Inferior parietal cortex (tissue), 1 donor: ENCODE measurements around the gene TTC7B.
A peak's percentile ranks its signal among the peaks of the same experiment; 100 is the strongest.

Experiments used
- DNase-seq: peaks from one replicate; pipeline ENCODE4 v3.0.0-alpha.2; 2016; ENCODE audit errors: extremely low spot score

The TTC7B gene

GRCh38 chr14:90703841-90704737 lies 112.1 kb downstream of the TTC7B start:
- no peak for DNase-seq

GRCh38 chr14:90700933-90701776 lies 115.1 kb downstream of the TTC7B start:
- no peak for DNase-seq

GRCh38 chr14:90699016-90699415 lies 117.2 kb downstream of the TTC7B start:
- DNase-seq: no peak

GRCh38 chr14:90698379-90698869 lies 117.8 kb downstream of the TTC7B start:
- DNase-seq: peak; percentile 81

- DNase-seq: peak; percentile 96
Measured at GRCh38 chr14:90697577-90698206, 118.5 kb downstream of the TTC7B start.

GRCh38 chr14:90697132-90697531 lies 119.1 kb downstream of the TTC7B start:
- DNase-seq: peak; percentile 60

- DNase-seq: peak; percentile 61
Measured at GRCh38 chr14:90696720-90697119, 119.5 kb downstream of the TTC7B start.

GRCh38 chr14:90695997-90696660 lies 120.1 kb downstream of the TTC7B start:
- no peak for DNase-seq

GRCh38 chr14:90693413-90693812 lies 122.8 kb downstream of the TTC7B start:
- no peak for DNase-seq

GRCh38 chr14:90692826-90693225 lies 123.4 kb downstream of the TTC7B start:
- no peak for DNase-seq

GRCh38 chr14:90692061-90692460 lies 124.2 kb downstream of the TTC7B start:
- DNase-seq: no peak

GRCh38 chr14:90691627-90692026 lies 124.6 kb downstream of the TTC7B start:
- no peak for DNase-seq

GRCh38 chr14:90687680-90688079 lies 128.6 kb downstream of the TTC7B start:
- DNase-seq: no peak

GRCh38 chr14:90682615-90683014 lies 133.6 kb downstream of the TTC7B start:
- no peak for DNase-seq

- DNase-seq: no peak
Measured at GRCh38 chr14:90681929-90682328, 134.3 kb downstream of the TTC7B start.

GRCh38 chr14:90678846-90679362 lies 137.3 kb downstream of the TTC7B start:
- DNase-seq: no peak

- no peak for DNase-seq
Measured at GRCh38 chr14:90678420-90678819, 137.8 kb downstream of the TTC7B start.

GRCh38 chr14:90677484-90678050 lies 138.7 kb downstream of the TTC7B start:
- DNase-seq: no peak

- no peak for DNase-seq
Measured at GRCh38 chr14:90676912-90677311, 139.3 kb downstream of the TTC7B start.

GRCh38 chr14:90676356-90676755 lies 139.9 kb downstream of the TTC7B start:
- DNase-seq: no peak

- DNase-seq: no peak
Measured at GRCh38 chr14:90675399-90675798, 140.8 kb downstream of the TTC7B start.
